ENCODE measurements around the gene CILP2. TPM values are rescaled to one million over a fixed set of nuclear protein-coding genes. Genes with fewer than 3 reads are reported as not detected.

CILP2 gene
- total and polyA plus RNA-seq, 2 of the 4 experiments (the other 2 are of a cell fraction), result 0.18 to 0.87 TPM

- Histone ChIP-seq H2BK20ac (ENCODE audit: low read depth, low read length) (no peak overlapping the region), H2AFZ (replicated peaks; ENCODE audit: low read length, poor library complexity) (no peak overlapping the region), H3K36me3 (ENCODE audit: control insufficient read depth, insufficient read depth, low read length) (peaks cover 81% of the 10 kb centered on the region), H3K9me3 (ENCODE audit: control insufficient read depth, insufficient read depth, low read length) (no peaks in the 10 kb centered on the region), H3K27ac (ENCODE audit: insufficient read depth, low read length) (no peak overlapping the region), H4K91ac (ENCODE audit: insufficient read depth, low read depth, low read length) (no peak overlapping the region), H3K4ac (ENCODE audit: low read depth, low read length) (no peak overlapping the region), H3K4me3 (ENCODE audit: insufficient read depth, low read depth, low read length) (no peak overlapping the region), H2BK15ac (ENCODE audit: low read depth, low read length) (no peak overlapping the region), H3K27me3 (ENCODE audit: control insufficient read depth, insufficient read depth, low read length) (no peaks in the 10 kb centered on the region), H4K5ac (ENCODE audit: low read depth, low read length) (no peak overlapping the region), H3K79me1 (ENCODE audit: low read depth in 1 of 2, low read length in 2 of 2) (peaks cover 9 to 26% of the 10 kb centered on the region in 2 experiments; a peak in 3 of 4 replicates), H2AK9ac (replicated peaks; ENCODE audit: low read depth, low read length, poor library complexity) (no peak overlapping the region), H2BK5ac (ENCODE audit: low read depth, low read length, poor library complexity, severe bottlenecking) (no peak overlapping the region), H3K56ac (ENCODE audit: extremely low read depth, insufficient read depth, low read length) (no peak overlapping the region), H3K14ac (replicated peaks; ENCODE audit: low read depth, low read length) (no peak overlapping the region), H4K8ac (ENCODE audit: low read depth in 2 of 2, low read length in 2 of 2) (no peak overlapping the region), H3K9me1 (ENCODE audit: insufficient read depth, low read length) (no peaks in the 10 kb centered on the region; the same call in 1 of the 2 replicates), H2AK5ac (ENCODE audit: low read depth, low read length) (no peak overlapping the region), H3K9ac (ENCODE audit: low read depth, low read length) (no peak overlapping the region), H3K4me1 (ENCODE audit: control insufficient read depth, insufficient read depth, low read length) (no peaks in the 10 kb centered on the region), H2BK120ac (ENCODE audit: low read depth, low read length) (no peak overlapping the region), H3K18ac (ENCODE audit: low read depth, low read length) (no peak overlapping the region), H3K4me2 (ENCODE audit: low read depth, low read length) (no peak overlapping the region), H3K23ac (ENCODE audit: low read depth, low read length) (no peak overlapping the region), H4K20me1 (ENCODE audit: insufficient read depth, low read length) (peaks cover 3% of the 10 kb centered on the region)
- no peak for ATAC-seq (ENCODE audit: low read depth)
- BruUV-seq (replicated peaks), result no TSS peak
- intact Hi-C loops (cut with micrococcal nuclease) (no loop called here), dilution Hi-C loops (cut with HindIII; ENCODE audit: low sequenced_read_pairs, unreplicated experiment) (no loop called here), in situ Hi-C loops (cut with MboI; ENCODE audit: low sequenced_read_pairs) (no loop called here)
- TF ChIP-seq RFX5 (IDR thresholded peaks at IDR 0.05; ENCODE audit: low read depth, low read length) (no peak), MAFK (IDR thresholded peaks at IDR 0.05; ENCODE audit: low read depth, low read length) (no peak), MAZ (IDR thresholded peaks at IDR 0.05; ENCODE audit: borderline replicate concordance, low read depth, low read length) (no peak), USF2 (IDR thresholded peaks at IDR 0.05; ENCODE audit: low read depth, low read length) (no peak), NFE2L2 (IDR thresholded peaks at IDR 0.05; ENCODE audit: low read depth, low read length) (no peak), POLR2A (IDR thresholded peaks at IDR 0.05; ENCODE audit: low read depth, low read length) (no peak), CEBPB (IDR thresholded peaks at IDR 0.05; ENCODE audit: low read depth, low read length) (no peak), MXI1 (IDR thresholded peaks at IDR 0.05; ENCODE audit: borderline replicate concordance, low read depth, low read length) (no peak), SMC3 (IDR thresholded peaks at IDR 0.05; ENCODE audit: low read depth, low read length) (no peak), RAD21 (IDR thresholded peaks at IDR 0.05; ENCODE audit: low read length) (no peak), CHD1 (IDR thresholded peaks at IDR 0.05; ENCODE audit: low read depth, low read length) (no peak), BHLHE40 (IDR thresholded peaks at IDR 0.05; ENCODE audit: low read depth, low read length) (no peak), RCOR1 (IDR thresholded peaks at IDR 0.05; ENCODE audit: insufficient replicate concordance, low read length) (no peak), FOS (IDR thresholded peaks at IDR 0.05; ENCODE audit: low read depth, low read length) (no peak)
- TF ChIP-seq, protein P1, sequence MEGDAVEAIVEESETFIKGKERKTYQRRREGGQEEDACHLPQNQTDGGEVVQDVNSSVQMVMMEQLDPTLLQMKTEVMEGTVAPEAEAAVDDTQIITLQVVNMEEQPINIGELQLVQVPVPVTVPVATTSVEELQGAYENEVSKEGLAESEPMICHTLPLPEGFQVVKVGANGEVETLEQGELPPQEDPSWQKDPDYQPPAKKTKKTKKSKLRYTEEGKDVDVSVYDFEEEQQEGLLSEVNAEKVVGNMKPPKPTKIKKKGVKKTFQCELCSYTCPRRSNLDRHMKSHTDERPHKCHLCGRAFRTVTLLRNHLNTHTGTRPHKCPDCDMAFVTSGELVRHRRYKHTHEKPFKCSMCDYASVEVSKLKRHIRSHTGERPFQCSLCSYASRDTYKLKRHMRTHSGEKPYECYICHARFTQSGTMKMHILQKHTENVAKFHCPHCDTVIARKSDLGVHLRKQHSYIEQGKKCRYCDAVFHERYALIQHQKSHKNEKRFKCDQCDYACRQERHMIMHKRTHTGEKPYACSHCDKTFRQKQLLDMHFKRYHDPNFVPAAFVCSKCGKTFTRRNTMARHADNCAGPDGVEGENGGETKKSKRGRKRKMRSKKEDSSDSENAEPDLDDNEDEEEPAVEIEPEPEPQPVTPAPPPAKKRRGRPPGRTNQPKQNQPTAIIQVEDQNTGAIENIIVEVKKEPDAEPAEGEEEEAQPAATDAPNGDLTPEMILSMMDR (conservative IDR thresholded peaks at IDR 0.05; ENCODE audit: low read depth, low read length), result no peak
- TF ChIP-seq, protein P2, sequence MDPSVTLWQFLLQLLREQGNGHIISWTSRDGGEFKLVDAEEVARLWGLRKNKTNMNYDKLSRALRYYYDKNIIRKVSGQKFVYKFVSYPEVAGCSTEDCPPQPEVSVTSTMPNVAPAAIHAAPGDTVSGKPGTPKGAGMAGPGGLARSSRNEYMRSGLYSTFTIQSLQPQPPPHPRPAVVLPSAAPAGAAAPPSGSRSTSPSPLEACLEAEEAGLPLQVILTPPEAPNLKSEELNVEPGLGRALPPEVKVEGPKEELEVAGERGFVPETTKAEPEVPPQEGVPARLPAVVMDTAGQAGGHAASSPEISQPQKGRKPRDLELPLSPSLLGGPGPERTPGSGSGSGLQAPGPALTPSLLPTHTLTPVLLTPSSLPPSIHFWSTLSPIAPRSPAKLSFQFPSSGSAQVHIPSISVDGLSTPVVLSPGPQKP (IDR thresholded peaks at IDR 0.05; ENCODE audit: borderline replicate concordance, low read depth, low read length), result no peak
- DNase-seq, result no peak
- 88% methylated on average over 25 of the region's 34 CpGs; no CpG with 5 or more reads in 1 of the 2 experiments for WGBS, 2 experiments (ENCODE audit: extremely low coverage in 2 of 2, insufficient read length in 1 of 2)
- CTCF ChIA-PET, result no interaction called here
- POLR2A ChIA-PET (ENCODE audit: unreplicated experiment), result no interaction called here
These were observed 37.0 kb upstream of the CILP2 start for GRCh38 chr19:19500975-19501644.

Measured in IMR-90 (cell line).